Testis (tissue), 3 donors: ENCODE results near the gene LSM10. TPM values are rescaled to one million over a fixed set of nuclear protein-coding genes. Genes with fewer than 3 reads are reported as not detected.
A peak's percentile ranks its signal among the peaks of the same experiment; 100 is the strongest.

ENCODE experiments used
- DNase-seq: peaks from one replicate; pipeline ENCODE4 v3.0.0-alpha.2; 2019
- H3K27ac ChIP-seq, 2 donors: fragments of 200-600 bp; sonication (generic); one replicate each; pipeline ENCODE4 v1.5.1; 2019
- H3K27me3 ChIP-seq: fragments of 200-600 bp; sonication (generic); one replicate; pipeline ENCODE4 v1.5.1; 2019
- H3K36me3 ChIP-seq: fragments of 200-600 bp; sonication (generic); one replicate; pipeline ENCODE4 v1.5.1; 2017; ENCODE audit warnings: low read depth; ENCODE audit errors: missing control alignments
- H3K4me1 ChIP-seq: fragments of 200-600 bp; sonication (generic); one replicate; pipeline ENCODE4 v1.5.1; 2019
- H3K4me3 ChIP-seq, 2 donors: fragments of 200-600 bp; sonication (generic); one replicate each; pipeline ENCODE4 v1.5.1; 2017 to 2019
- H3K9me3 ChIP-seq: fragments of 200-600 bp; sonication (generic); one replicate; pipeline ENCODE4 v1.5.1; 2017
- POLR2A ChIP-seq: fragments of 450-650 bp; IDR thresholded peaks from one replicate; pipeline ENCODE4 v1.6.1; 2017; ENCODE audit warnings: antibody characterized with exemption, mild to moderate bottlenecking, moderate library complexity
- WGBS, 2 donors: methylation state at CpG; one replicate each; pipeline ENCODE4 v1.1.5; 2018; 5-methylcytosine and 5-hydroxymethylcytosine counted together
- intact Hi-C: fragments of 100-400 bp; cut with DNase I; formaldehyde crosslinking; loops from one replicate; pipeline ENCODE4 v1.15.1; 2023; ENCODE audit warnings: low total_unique reads
- polyA plus RNA-seq: library from polyadenylated mRNA; stranded (reverse); fragments of 350-450 nt; fragmentation: Illumina TruSeq; extraction: RNeasy Lipid Tissue Mini Kit (QIAGEN cat#74804); gene quantifications from one replicate; pipeline ENCODE4 v1.2.3, GENCODE V29; 2014; ENCODE audit warnings: low read depth, low replicate concordance; ENCODE audit not compliant: insufficient read depth
- total RNA-seq, 2 donors: library from RNA; depleted of rRNA; stranded (reverse); fragments of >200 nt; gene quantifications; one replicate each; pipeline ENCODE4 v1.2.3, GENCODE V29; 2016
- TF ChIP-seq, protein P1 (sequence below), 3 experiments: fragments of 450-650 bp in 2 of 3; fragments of 200-600 bp in 1 of 3; sonication (generic) in 1 of 3; IDR thresholded peaks; one replicate each; pipeline ENCODE4 v1.5.1; 2016 to 2019; ENCODE audit warnings: antibody characterized with exemption in 3 of 3, mild to moderate bottlenecking in 2 of 3, moderate library complexity in 1 of 3

The LSM10 gene
- total and polyA plus RNA-seq, 3 donors from 2014 or later: 69.1 to 106 (median 73.6) TPM

- Histone ChIP-seq H3K27me3 (no peaks in the 10 kb centered on the region), H3K36me3 (no peaks in the 10 kb centered on the region), H3K4me3 (peak overlapping the region; percentile 96 to 99), H3K27ac (peak overlapping the region; percentile 92 to 97), H3K9me3 (no peaks in the 10 kb centered on the region), H3K4me1 (peaks cover 79% of the 10 kb centered on the region)
- intact Hi-C loops: no loop called here
- DNase-seq: peak; percentile 84
- WGBS, 2 donors: 0 to 2% methylated on average over 16 to 25 of the region's 25 CpGs
- TF ChIP-seq, protein P1, sequence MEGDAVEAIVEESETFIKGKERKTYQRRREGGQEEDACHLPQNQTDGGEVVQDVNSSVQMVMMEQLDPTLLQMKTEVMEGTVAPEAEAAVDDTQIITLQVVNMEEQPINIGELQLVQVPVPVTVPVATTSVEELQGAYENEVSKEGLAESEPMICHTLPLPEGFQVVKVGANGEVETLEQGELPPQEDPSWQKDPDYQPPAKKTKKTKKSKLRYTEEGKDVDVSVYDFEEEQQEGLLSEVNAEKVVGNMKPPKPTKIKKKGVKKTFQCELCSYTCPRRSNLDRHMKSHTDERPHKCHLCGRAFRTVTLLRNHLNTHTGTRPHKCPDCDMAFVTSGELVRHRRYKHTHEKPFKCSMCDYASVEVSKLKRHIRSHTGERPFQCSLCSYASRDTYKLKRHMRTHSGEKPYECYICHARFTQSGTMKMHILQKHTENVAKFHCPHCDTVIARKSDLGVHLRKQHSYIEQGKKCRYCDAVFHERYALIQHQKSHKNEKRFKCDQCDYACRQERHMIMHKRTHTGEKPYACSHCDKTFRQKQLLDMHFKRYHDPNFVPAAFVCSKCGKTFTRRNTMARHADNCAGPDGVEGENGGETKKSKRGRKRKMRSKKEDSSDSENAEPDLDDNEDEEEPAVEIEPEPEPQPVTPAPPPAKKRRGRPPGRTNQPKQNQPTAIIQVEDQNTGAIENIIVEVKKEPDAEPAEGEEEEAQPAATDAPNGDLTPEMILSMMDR (IDR thresholded peaks at IDR 0.05): no peak
- no peak for TF ChIP-seq POLR2A
Observed at GRCh38 chr1:36384542-36385409, 12.9 kb downstream of the LSM10 start.

- Histone ChIP-seq H3K9me3 (no peaks in the 10 kb centered on the region), H3K4me3 (no peak overlapping the region), H3K36me3 (no peaks in the 10 kb centered on the region), H3K27me3 (no peaks in the 10 kb centered on the region), H3K27ac (peak overlapping the region; percentile 92 to 97), H3K4me1 (peaks cover 79% of the 10 kb centered on the region)
- no peak for TF ChIP-seq POLR2A
- TF ChIP-seq, protein P1 (IDR thresholded peaks at IDR 0.05): no peak
- peak; percentile 42 for DNase-seq
- WGBS, 2 donors: 54 to 64% methylated on average over 4 of the region's 4 CpGs
- intact Hi-C loops: no loop called here
Observed at GRCh38 chr1:36383240-36383639, 14.5 kb downstream of the LSM10 start.

- TF ChIP-seq, protein P1 (IDR thresholded peaks at IDR 0.05): no peak
- no peak for TF ChIP-seq POLR2A
- peaks cover 79% of the 10 kb centered on the region for H3K4me1 ChIP-seq
- 89 to 92% methylated on average over 4 of the region's 4 CpGs for WGBS, 2 donors
- intact Hi-C loops: no loop called here
- no peaks in the 10 kb centered on the region for H3K9me3 ChIP-seq
- no peak for DNase-seq
- no peaks in the 10 kb centered on the region for H3K36me3 ChIP-seq
- peak overlapping the region; percentile 36 to 97 for H3K27ac ChIP-seq
- H3K27me3 ChIP-seq: no peaks in the 10 kb centered on the region
- no peak overlapping the region for H3K4me3 ChIP-seq
Observed at GRCh38 chr1:36382669-36383068, 15.0 kb downstream of the LSM10 start.

- TF ChIP-seq, protein P1 (IDR thresholded peaks at IDR 0.05): no peak
- TF ChIP-seq POLR2A: no peak
- Histone ChIP-seq H3K36me3 (no peaks in the 10 kb centered on the region), H3K9me3 (no peaks in the 10 kb centered on the region), H3K27ac (peak overlapping the region; percentile 36 to 97), H3K4me3 (no peak overlapping the region), H3K4me1 (peaks cover 76% of the 10 kb centered on the region), H3K27me3 (no peaks in the 10 kb centered on the region)
- WGBS, 2 donors: 89 to 91% methylated on average over 9 of the region's 9 CpGs
- intact Hi-C loops: no loop called here
- no peak for DNase-seq
Observed at GRCh38 chr1:36382231-36382630, 15.5 kb downstream of the LSM10 start.

- H3K27ac ChIP-seq: peak overlapping the region; percentile 82 to 97
- DNase-seq: no peak
- no peaks in the 10 kb centered on the region for H3K9me3 ChIP-seq
- TF ChIP-seq, protein P1 (IDR thresholded peaks at IDR 0.05): no peak
- no peak for TF ChIP-seq POLR2A
- peaks cover 68% of the 10 kb centered on the region for H3K4me1 ChIP-seq
- intact Hi-C loops: no loop called here
- no peak overlapping the region for H3K4me3 ChIP-seq
- H3K27me3 ChIP-seq: no peaks in the 10 kb centered on the region
- H3K36me3 ChIP-seq: no peaks in the 10 kb centered on the region
- 86 to 90% methylated on average over 5 of the region's 5 CpGs for WGBS, 2 donors
Observed at GRCh38 chr1:36381405-36381804, 16.3 kb downstream of the LSM10 start.
